Measurements from ENCODE around the gene MIEN1.
A peak's percentile ranks its signal among the peaks of the same experiment; 100 is the strongest.

MIEN1 gene

DNA sequence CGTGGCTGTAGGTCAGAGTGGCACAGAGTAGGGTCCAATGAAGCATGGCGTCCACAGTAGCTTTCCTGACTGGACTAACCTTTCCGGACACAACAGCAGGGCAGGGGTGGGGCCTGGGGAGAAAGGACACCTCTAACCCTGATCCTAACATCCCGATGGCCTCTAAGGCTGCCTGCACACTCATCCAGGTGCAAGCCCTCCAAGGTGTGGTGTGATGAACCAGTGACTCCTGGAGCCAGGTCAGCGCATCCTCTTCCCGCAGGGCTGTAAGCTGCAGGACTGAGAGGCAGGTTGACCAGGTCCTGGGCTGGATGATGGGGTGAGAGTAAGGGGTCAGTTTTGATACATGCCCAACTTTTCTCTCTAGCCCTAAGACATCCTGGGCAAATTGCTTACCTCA, 33.6 kb downstream of the MIEN1 start:
- DNase-seq = no peak

DNA sequence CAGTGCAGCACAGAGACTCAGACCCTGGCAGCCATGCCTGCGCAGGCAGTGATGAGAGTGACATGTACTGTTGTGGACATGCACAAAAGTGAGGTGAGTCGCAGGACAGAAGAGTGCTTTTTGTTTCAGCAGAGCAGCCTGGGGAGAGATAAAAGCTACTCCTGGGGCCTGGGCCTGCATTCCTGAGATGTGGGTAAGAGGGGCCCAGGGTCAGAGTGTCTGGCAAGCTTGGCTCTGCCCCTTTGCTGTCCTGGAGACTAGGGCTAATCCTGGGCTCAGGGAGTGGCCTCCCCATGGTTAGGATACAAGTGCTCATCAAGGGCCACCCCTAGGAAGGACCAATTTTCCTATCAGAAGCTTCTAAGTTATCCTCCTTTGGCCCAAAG, 35.2 kb downstream of the MIEN1 start:
- no peak for DNase-seq

DNA sequence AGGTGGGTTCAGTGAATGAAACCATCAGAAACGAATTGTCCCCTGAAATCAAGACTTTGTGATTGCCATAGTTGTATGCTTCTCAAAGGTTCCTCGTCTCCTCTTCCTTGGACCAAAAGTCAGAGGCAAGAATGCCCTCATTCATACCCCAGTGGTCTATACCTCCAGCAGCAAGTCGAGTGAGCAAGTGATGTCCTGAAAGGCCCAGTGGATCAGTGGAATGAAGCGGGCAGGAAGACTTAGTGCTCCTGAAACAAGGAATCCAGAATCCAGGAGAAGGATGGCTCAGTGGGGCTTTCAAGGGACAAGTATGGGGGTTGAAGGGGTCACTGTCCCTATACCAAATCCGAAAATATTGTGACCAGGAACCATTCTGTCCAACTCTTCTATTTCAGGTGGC, 35.7 kb downstream of the MIEN1 start:
- no peak for DNase-seq

- no peak for DNase-seq
Observed at GRCh38 chr17:39688945-39689344, 41.4 kb downstream of the MIEN1 start.

- no peak for DNase-seq
Observed at GRCh38 chr17:39688475-39688835, 41.9 kb downstream of the MIEN1 start.

GRCh38 chr17:39687546-39688474, 42.5 kb downstream of the MIEN1 start, which contains the start of gene PGAP3:
PGAP3 (minus strand) TSS chr17:39688057; CDS start chr17:39688014, 43 bp downstream.
- DNase-seq = peak; percentile 92

DNA sequence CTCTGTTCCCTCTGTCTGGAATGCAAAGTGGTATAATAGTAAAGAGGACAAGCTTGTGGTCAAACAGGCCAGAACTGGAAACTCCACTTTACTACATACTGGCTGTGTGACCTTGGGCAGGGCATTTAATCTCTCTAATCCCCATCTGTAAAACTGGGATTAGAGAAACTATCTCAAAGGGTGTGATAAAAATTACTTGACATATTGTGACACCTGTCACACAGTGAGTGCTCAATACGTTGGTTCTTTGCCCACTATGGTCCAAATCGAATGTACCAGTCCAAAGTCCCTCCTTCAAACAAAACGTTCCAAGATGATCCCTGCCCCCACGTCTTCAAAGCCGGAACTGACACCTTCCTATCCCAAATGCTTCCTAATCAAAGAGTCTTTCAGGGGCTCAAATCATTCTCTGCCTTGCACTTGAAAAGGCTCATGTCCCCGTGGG, 43.2 kb downstream of the MIEN1 start:
- no peak for DNase-seq

DNA sequence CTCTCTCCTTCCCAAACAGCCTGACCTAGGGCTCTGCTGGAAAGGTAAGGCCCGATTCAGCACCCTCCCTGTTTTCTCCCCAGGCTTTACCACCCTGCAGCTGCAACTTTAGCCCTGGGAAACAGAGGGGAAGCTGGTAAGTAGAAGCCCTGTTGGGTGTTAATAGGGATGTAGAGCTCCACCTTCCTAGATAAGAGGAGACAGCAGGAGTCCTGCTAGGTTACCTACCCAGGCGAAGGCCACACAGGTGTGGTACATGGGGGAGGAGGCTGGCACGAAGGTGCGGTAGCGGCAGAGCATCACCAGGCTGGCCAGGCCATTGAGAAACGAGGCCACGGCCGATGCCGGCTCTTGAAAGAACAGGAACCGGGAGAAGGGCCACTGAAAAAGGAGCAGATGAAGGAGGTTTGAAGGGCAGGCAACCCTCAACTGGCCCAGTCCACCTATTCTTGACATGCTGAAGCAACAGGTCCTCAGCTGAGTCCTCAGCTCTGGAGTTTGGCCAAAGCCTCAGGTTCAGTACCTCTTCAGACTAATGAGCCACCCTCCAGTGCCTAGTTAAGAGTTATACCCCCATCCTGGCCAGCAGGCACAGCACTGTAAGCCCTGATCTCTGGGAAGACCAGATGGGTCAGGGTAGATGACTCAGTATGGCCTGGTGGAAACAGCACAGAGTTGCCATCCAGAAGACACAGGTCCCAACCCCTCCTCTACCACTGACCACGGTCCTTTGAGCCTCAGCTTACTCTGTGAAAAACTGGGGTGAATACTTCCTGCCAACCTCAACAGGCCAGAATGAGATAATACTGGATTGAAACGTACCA, 45.8 kb downstream of the MIEN1 start:
- no peak for DNase-seq

GRCh38 chr17:39683295-39683939, 46.9 kb downstream of the MIEN1 start:
- no peak for DNase-seq

- no peak for DNase-seq
Observed at GRCh38 chr17:39679521-39680192, 50.7 kb downstream of the MIEN1 start.

Measured in T1000 (cell line).